PC-3 (cell line): ENCODE measurements around the gene HMGCS1.

ENCODE experiments used
- CTCF ChIP-seq: fragments of 300-600 bp; sonication (generic); conservative IDR thresholded peaks from 2 replicates; pipeline ENCODE4 v1.5.1; 2017; ENCODE audit warnings: antibody characterized with exemption, low read depth, mild to moderate bottlenecking, low read length
- EZH2 ChIP-seq: fragments of 300-600 bp; sonication (generic); IDR thresholded peaks from one replicate; pipeline ENCODE4 v1.6.1; 2017; ENCODE audit warnings: antibody characterized with exemption, mild to moderate bottlenecking, low read length; ENCODE audit not compliant: unreplicated experiment
- EZH2phosphoT487 ChIP-seq: fragments of 300-600 bp; sonication (generic); IDR thresholded peaks from 2 replicates; pipeline ENCODE4 v1.6.1; 2018; ENCODE audit warnings: mild to moderate bottlenecking, antibody characterized with exemption, low read length, borderline replicate concordance

GRCh38 chr5:43304525-43304924 lies 8.7 kb downstream of the HMGCS1 start:
- no peak for TF ChIP-seq CTCF
- TF ChIP-seq EZH2: no peak
- TF ChIP-seq EZH2phosphoT487: no peak
